ENCODE results near the gene UBE3D. TPM values are rescaled to one million over a fixed set of nuclear protein-coding genes. Genes with fewer than 3 reads are reported as not detected.
A peak's percentile ranks its signal among the peaks of the same experiment; 100 is the strongest.
"Not testable (repeated sequence)": the region's sequence is repeated elsewhere in the genome, so short reads cannot be mapped to it uniquely, and the experiment has no call there.

Gene UBE3D
- total RNA-seq, 2 donors from 2014 or later = 16.2 to 18.0 TPM

DNA sequence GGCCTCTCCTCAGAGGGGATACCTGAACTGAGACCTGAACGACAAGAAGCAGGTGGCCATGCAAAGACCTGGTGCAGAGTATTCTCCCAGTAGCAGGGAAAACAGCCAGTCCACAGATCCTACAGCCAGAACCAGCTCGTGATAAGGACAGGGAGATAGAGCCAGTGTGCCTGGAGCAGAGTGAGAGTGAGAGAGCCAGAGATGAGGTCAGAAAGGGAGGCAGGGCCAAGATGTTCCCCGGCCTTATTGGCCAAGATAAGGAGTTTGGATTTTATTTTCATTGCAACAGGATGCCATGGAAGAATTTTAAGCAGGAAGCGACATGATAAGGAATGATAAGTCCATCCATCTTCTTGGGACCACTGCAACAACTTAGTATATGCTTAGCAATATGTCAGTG lies 111.8 kb downstream of the UBE3D start:
- H3K36me3 ChIP-seq (ENCODE audit: control insufficient read depth, insufficient read depth, low read length) = peaks cover 25% of the 10 kb centered on the region
- peaks cover 6% of the 10 kb centered on the region for H3K9me3 ChIP-seq (ENCODE audit: control insufficient read depth, low read length)
- 76 to 85% methylated on average over 2 to 4 of the region's 4 CpGs for WGBS, 2 experiments (ENCODE audit: insufficient coverage in 1 of 2, insufficient read length in 1 of 2)
- Mint-ChIP-seq H3K9me3 (peaks cover 11% of the 10 kb centered on the region), H3K36me3 (ENCODE audit: low read depth) (peaks cover 39% of the 10 kb centered on the region), H3K4me1 (no peaks in the 10 kb centered on the region), H3K27ac (no peak overlapping the region), H3K27me3 (ENCODE audit: insufficient read depth) (no peaks in the 10 kb centered on the region), H3K4me3 (no peak overlapping the region)
- H3K9ac ChIP-seq (ENCODE audit: extremely low read depth, low read length, poor library complexity, severe bottlenecking) = no peak overlapping the region
- no peak for DNase-seq
- H3K4me3 ChIP-seq (ENCODE audit: low read length) = no peak overlapping the region
- TF ChIP-seq, protein P1, sequence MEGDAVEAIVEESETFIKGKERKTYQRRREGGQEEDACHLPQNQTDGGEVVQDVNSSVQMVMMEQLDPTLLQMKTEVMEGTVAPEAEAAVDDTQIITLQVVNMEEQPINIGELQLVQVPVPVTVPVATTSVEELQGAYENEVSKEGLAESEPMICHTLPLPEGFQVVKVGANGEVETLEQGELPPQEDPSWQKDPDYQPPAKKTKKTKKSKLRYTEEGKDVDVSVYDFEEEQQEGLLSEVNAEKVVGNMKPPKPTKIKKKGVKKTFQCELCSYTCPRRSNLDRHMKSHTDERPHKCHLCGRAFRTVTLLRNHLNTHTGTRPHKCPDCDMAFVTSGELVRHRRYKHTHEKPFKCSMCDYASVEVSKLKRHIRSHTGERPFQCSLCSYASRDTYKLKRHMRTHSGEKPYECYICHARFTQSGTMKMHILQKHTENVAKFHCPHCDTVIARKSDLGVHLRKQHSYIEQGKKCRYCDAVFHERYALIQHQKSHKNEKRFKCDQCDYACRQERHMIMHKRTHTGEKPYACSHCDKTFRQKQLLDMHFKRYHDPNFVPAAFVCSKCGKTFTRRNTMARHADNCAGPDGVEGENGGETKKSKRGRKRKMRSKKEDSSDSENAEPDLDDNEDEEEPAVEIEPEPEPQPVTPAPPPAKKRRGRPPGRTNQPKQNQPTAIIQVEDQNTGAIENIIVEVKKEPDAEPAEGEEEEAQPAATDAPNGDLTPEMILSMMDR (conservative IDR thresholded peaks at IDR 0.05) = no peak
- H3K4me1 ChIP-seq (ENCODE audit: control insufficient read depth, insufficient read depth, low read length) = no peaks in the 10 kb centered on the region
- no peaks in the 10 kb centered on the region for H3K27me3 ChIP-seq (ENCODE audit: control insufficient read depth, insufficient read depth, low read length, poor library complexity, severe bottlenecking)
- no peak overlapping the region for H3K27ac ChIP-seq (ENCODE audit: low read depth, low read length)

DNA sequence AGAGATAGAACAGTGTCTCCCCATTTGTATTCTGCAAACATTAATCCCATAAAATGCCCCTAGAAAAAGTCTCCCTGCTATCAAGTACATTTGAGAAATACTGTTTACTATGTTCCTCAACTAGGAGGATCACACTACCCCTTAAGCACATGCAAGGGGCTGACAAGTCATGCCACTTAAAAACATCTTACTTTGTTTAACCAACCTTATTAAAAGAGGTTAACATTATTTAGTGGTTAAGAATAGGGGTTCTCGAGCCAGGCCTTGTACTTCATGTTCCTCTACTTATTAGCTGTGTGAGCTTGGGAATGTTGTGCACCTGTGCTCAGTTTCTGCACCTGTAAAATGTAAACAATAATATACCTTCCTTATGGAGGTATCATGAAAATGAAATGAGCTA lies 113.7 kb downstream of the UBE3D start:
- 78% methylated on average over 1 of the region's 1 CpG; no CpG with 5 or more reads in 1 of the 2 experiments for WGBS, 2 experiments (ENCODE audit: insufficient coverage in 1 of 2, insufficient read length in 1 of 2)
- no peak for DNase-seq
- H3K36me3 Mint-ChIP-seq (ENCODE audit: low read depth) = peaks cover 50% of the 10 kb centered on the region

DNA sequence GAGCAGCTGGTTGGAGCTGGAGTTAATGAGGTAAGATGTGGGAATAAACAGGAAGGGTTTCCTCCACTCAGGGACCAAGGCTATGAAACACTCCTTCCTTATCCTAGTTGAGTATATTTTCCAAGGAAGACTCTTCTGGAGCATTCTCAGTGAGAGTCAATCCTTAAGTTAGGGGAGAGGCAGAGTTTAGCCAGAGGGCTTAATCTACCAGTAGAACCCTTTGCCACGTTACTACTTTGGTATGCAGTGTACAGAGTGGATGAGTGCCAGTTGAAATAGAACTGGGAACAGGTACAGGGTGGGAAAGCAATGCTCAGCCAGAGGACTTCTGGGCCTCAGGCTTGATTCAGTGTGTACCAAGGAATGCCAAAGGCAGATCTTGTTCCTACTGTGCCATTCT lies 114.3 kb downstream of the UBE3D start:
- no peak overlapping the region for H3K9ac ChIP-seq (ENCODE audit: extremely low read depth, low read length, poor library complexity, severe bottlenecking)
- H3K9me3 ChIP-seq (ENCODE audit: control insufficient read depth, low read length) = peaks cover 23% of the 10 kb centered on the region
- Mint-ChIP-seq H3K27ac (no peak overlapping the region), H3K4me1 (no peaks in the 10 kb centered on the region), H3K27me3 (ENCODE audit: insufficient read depth) (no peaks in the 10 kb centered on the region), H3K4me3 (no peak overlapping the region), H3K9me3 (peaks cover 15% of the 10 kb centered on the region), H3K36me3 (ENCODE audit: low read depth) (peaks cover 51% of the 10 kb centered on the region)
- WGBS, 2 experiments (ENCODE audit: insufficient coverage in 1 of 2, insufficient read length in 1 of 2) = 94 to 100% methylated on average over 1 of the region's 1 CpG
- no peak for DNase-seq
- H3K36me3 ChIP-seq (ENCODE audit: control insufficient read depth, insufficient read depth, low read length) = peaks cover 16% of the 10 kb centered on the region
- TF ChIP-seq, protein P1 (conservative IDR thresholded peaks at IDR 0.05) = no peak
- no peak overlapping the region for H3K27ac ChIP-seq (ENCODE audit: low read depth, low read length)
- no peaks in the 10 kb centered on the region for H3K27me3 ChIP-seq (ENCODE audit: control insufficient read depth, insufficient read depth, low read length, poor library complexity, severe bottlenecking)
- H3K4me1 ChIP-seq (ENCODE audit: control insufficient read depth, insufficient read depth, low read length) = no peaks in the 10 kb centered on the region
- H3K4me3 ChIP-seq (ENCODE audit: low read length) = no peak overlapping the region

More for the DNA sequence above, 113.7 kb downstream of the UBE3D start:
- Mint-ChIP-seq H3K27me3 (ENCODE audit: insufficient read depth) (no peaks in the 10 kb centered on the region), H3K4me3 (no peak overlapping the region), H3K4me1 (no peaks in the 10 kb centered on the region), H3K9me3 (peaks cover 15% of the 10 kb centered on the region), H3K27ac (no peak overlapping the region)
- Histone ChIP-seq H3K27ac (ENCODE audit: low read depth, low read length) (no peak overlapping the region), H3K9me3 (ENCODE audit: control insufficient read depth, low read length) (peaks cover 18% of the 10 kb centered on the region), H3K4me3 (ENCODE audit: low read length) (no peak overlapping the region), H3K27me3 (ENCODE audit: control insufficient read depth, insufficient read depth, low read length, poor library complexity, severe bottlenecking) (no peaks in the 10 kb centered on the region), H3K9ac (ENCODE audit: extremely low read depth, low read length, poor library complexity, severe bottlenecking) (no peak overlapping the region), H3K36me3 (ENCODE audit: control insufficient read depth, insufficient read depth, low read length) (peaks cover 22% of the 10 kb centered on the region), H3K4me1 (ENCODE audit: control insufficient read depth, insufficient read depth, low read length) (no peaks in the 10 kb centered on the region)
- TF ChIP-seq, protein P1 (conservative IDR thresholded peaks at IDR 0.05) = no peak

DNA sequence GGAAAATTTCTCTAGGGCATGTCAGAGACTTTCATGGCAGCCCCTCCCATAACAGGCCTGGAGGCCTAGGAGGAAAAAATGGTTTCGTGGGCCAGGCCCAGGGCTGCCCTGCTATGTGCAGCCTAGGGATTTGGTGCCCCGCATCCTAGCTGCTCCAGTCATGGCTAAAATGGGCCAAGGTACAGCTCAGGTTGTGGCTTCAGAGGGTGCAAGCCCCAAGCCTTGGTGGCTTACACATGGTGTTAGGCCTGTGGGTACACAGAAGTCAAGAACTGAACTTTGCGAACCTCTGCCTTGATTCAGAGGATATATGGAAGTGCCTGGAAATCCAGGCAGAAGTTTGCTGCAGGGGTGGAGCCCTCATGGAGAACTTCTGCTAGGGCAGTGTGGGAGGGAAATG lies 134.7 kb downstream of the UBE3D start:
- not testable (repeated sequence) for H3K27me3 Mint-ChIP-seq (ENCODE audit: insufficient read depth); H3K27ac ChIP-seq (ENCODE audit: low read depth, low read length); DNase-seq; H3K4me1 Mint-ChIP-seq; H3K27me3 ChIP-seq (ENCODE audit: control insufficient read depth, insufficient read depth, low read length, poor library complexity, severe bottlenecking); H3K27ac Mint-ChIP-seq; H3K4me3 Mint-ChIP-seq; H3K9ac ChIP-seq (ENCODE audit: extremely low read depth, low read length, poor library complexity, severe bottlenecking); H3K4me1 ChIP-seq (ENCODE audit: control insufficient read depth, insufficient read depth, low read length)
- H3K36me3 Mint-ChIP-seq (ENCODE audit: low read depth) = peaks cover 81% of the 10 kb centered on the region
- H3K36me3 ChIP-seq (ENCODE audit: control insufficient read depth, insufficient read depth, low read length) = peaks cover 58% of the 10 kb centered on the region
- H3K4me3 ChIP-seq (ENCODE audit: low read length) = peak overlapping the region; percentile 67
- peaks cover 66% of the 10 kb centered on the region for H3K9me3 ChIP-seq (ENCODE audit: control insufficient read depth, low read length)
- H3K9me3 Mint-ChIP-seq = peaks cover 64% of the 10 kb centered on the region
- 81 to 94% methylated on average over 3 of the region's 3 CpGs for WGBS, 2 experiments (ENCODE audit: insufficient coverage in 1 of 2, insufficient read length in 1 of 2)
